LNCAP (cell line): ENCODE data around the gene GGT1.

ENCODE experiments used
- TF ChIP-seq, protein P1 (sequence below): fragments of 450-650 bp; IDR thresholded peaks from 2 replicates; pipeline ENCODE4 v1.5.1; 2017; ENCODE audit warnings: mild to moderate bottlenecking

Gene GGT1

DNA sequence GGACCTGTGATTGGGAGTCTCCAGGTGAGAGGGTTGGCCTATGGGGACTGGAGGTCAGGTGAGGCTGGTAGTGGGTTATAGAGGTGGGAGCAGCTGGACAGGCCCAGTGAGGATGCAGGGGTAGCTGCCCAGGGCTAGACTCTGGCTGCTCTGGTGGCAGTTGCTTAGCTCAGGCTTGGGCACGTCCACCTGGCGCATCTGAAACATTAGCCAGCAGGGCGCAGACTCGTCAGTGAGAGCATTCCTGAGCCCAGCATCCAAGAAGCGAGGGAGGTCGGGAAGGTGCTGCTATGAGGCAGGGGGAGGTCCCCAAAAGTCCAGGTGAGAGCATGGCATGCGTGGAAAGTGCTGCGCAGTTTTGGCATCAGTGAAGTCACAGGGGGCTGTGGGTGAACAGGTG lies 3.5 kb upstream of the GGT1 start:
- TF ChIP-seq, protein P1, sequence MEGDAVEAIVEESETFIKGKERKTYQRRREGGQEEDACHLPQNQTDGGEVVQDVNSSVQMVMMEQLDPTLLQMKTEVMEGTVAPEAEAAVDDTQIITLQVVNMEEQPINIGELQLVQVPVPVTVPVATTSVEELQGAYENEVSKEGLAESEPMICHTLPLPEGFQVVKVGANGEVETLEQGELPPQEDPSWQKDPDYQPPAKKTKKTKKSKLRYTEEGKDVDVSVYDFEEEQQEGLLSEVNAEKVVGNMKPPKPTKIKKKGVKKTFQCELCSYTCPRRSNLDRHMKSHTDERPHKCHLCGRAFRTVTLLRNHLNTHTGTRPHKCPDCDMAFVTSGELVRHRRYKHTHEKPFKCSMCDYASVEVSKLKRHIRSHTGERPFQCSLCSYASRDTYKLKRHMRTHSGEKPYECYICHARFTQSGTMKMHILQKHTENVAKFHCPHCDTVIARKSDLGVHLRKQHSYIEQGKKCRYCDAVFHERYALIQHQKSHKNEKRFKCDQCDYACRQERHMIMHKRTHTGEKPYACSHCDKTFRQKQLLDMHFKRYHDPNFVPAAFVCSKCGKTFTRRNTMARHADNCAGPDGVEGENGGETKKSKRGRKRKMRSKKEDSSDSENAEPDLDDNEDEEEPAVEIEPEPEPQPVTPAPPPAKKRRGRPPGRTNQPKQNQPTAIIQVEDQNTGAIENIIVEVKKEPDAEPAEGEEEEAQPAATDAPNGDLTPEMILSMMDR = no peak

DNA sequence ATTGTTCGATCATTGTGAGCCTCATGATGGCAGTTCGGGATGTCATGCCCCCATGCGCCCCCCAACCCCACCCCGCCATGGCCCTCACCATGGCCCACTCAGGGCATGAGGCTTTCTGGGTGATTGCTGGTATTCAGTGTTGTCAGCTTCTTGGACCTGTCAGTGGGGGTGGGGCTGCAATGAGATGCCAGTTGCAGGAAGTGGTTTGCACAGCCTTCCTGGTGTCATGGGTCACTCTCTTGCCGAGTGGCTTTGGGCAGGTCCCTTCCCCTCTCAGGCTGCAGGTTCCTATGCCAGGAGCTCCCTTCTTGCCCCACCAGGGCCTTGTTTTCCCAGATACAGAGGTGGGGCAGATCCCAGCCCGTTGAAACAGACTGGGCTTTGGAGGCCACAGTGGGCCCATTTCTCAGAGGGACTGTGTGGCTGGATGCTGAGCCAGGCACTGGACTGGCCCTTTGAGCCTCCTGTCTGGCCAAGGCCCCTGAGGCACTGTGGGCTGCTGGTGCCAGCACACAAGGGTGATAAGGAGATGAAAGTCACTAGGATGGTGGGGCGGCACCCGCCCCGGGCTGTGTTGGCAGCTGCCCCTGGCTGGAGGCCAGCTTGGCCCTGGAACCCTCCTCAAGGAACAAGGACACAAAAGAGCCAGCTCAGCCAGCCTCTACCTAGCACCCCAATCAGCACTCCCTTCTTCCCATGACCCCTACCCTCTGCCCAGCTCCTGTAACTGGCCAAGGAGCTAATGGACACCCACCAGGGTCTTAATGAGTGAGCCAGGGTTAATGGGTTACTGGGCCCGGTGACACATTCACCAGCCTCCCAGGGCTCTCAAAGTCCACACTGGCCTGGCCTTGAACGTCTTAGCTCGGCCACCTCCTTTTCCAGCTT lies 1.5 kb upstream of the GGT1 start:
- TF ChIP-seq, protein P1 = no peak

DNA sequence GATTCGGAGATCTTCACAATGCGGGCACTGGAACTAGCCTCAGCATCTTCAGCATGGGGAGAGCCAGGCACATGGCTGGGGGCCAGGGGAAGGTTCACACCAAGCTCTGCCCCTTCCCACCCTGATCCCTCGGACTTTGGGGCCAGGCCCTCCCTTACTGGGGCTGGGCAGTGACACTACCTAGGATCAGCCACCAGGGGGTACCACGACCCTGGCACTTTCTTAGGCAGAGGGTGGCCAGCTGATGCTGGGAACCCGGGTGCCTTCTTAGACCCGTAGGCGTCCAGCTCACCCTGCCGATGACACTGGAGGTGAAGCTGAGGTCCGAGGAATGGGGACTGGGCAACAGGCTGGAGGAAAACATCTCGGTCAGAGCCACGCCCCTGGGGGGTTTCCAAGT lies 26.1 kb downstream of the GGT1 start:
- TF ChIP-seq, protein P1 = peak; percentile 33

DNA sequence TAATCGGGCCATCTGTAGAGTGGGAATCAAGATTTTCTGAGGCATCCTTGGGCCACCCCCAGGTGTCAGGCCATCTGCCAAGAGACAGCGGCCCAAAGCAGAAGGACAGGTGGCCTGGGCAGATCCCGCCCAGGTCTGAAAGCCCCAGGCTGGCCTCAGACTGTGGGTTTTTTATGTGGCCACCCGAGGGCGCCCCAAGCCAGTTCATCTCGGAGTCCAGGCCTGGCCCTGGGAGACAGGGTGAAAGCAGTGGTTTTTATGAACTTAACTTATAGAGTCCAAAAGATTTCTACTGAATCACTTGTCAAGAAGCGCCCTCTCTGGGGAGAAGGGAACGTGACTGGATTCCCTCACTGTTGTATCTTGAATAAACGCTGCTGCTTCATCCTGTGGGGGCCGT lies 47.9 kb downstream of the GGT1 start:
- TF ChIP-seq, protein P1 = peak; percentile 15; the same call in 1 of the 2 replicates
